GM13976 (cell line): ENCODE data around the gene CPA5.
"Not testable (repeated sequence)": the region's sequence is repeated elsewhere in the genome, so short reads cannot be mapped to it uniquely, and the experiment has no call there.

ENCODE experiments used
- DNase-seq: peaks from one replicate; pipeline ENCODE4 v3.0.0; 2012; ENCODE audit warnings: low spot score
- in situ Hi-C: fragments of 300-500 bp; cut with MboI; formaldehyde crosslinking; loops from one replicate; pipeline ENCODE4 v1.12.0; 2022; ENCODE audit warnings: low sequenced_read_pairs, mixed read lengths, inconsistent platforms; ENCODE audit not compliant: unreplicated experiment
- TF ChIP-seq, protein P1 (sequence below): IDR thresholded peaks from 2 replicates; pipeline ENCODE4 v1.5.1; 2012; ENCODE audit warnings: borderline replicate concordance, mild to moderate bottlenecking; ENCODE audit not compliant: insufficient read depth; ENCODE audit errors: extremely low read depth, missing control alignments, control extremely low read depth

CPA5 gene

GRCh38 chr7:130367836-130368746, 23.5 kb downstream of the CPA5 start:
- TF ChIP-seq, protein P1, sequence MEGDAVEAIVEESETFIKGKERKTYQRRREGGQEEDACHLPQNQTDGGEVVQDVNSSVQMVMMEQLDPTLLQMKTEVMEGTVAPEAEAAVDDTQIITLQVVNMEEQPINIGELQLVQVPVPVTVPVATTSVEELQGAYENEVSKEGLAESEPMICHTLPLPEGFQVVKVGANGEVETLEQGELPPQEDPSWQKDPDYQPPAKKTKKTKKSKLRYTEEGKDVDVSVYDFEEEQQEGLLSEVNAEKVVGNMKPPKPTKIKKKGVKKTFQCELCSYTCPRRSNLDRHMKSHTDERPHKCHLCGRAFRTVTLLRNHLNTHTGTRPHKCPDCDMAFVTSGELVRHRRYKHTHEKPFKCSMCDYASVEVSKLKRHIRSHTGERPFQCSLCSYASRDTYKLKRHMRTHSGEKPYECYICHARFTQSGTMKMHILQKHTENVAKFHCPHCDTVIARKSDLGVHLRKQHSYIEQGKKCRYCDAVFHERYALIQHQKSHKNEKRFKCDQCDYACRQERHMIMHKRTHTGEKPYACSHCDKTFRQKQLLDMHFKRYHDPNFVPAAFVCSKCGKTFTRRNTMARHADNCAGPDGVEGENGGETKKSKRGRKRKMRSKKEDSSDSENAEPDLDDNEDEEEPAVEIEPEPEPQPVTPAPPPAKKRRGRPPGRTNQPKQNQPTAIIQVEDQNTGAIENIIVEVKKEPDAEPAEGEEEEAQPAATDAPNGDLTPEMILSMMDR = no peak
- in situ Hi-C loops = no loop called here
- no peak for DNase-seq

- in situ Hi-C loops = no loop called here
- DNase-seq = no peak
- TF ChIP-seq, protein P1 = no peak
These were observed 24.6 kb downstream of the CPA5 start for GRCh38 chr7:130369110-130369711.

DNA sequence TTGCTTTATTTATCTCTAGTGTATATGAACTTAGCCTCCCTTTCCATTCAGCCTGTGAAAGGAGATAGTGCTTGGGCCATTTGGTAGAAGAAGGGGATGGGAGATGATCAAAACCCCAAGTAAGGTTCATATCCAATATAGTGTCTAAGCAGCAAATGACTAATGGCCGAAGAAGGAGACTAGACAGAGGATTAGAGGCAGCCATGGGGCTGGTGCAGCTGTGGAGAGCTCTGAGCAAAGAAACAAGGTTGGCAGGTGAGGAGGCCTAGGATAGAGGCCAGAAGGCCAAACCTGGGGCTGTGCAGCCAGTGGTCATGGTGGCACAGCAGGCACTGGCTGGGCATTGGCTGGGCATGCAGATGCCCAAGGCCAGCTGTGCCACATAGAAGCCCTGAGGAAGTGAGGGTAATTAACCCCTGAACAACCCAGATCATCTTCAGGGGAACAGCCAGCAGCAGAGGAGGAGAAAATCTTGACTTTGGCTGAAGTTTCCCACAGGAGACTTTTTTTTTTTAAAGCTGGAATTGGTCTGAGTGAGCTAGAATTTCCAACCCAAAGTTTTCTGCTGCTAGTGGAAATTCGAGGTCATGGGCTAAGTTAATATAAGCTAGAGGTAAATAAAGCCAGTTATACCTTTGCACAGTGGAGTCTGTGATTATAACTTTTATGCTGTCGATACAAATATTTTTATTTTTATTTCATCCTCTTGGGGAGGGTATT, 25.4 kb downstream of the CPA5 start:
- in situ Hi-C loops = no loop called here
- TF ChIP-seq, protein P1 = no peak
- DNase-seq = no peak

DNA sequence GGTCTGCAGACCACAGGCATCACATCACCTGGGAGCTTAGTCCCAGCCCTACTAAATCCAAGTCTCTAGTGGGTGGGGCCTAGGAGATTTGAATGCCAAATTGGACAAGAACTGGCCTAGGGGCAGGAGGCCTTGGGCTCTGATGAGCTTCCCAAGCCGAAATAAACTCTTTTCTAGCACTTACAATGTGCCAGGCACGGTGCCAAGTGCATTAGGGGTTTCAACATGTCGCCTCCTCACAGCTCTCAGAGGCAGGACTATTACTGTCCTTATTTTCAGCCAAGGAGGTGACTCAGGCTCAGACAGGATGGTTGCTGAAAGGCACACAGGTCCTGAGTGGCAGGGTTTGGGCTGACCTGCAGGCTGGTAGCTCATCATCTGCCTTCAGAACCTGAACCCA, 26.4 kb downstream of the CPA5 start:
- TF ChIP-seq, protein P1 = no peak
- in situ Hi-C loops = no loop called here
- DNase-seq = no peak

DNA sequence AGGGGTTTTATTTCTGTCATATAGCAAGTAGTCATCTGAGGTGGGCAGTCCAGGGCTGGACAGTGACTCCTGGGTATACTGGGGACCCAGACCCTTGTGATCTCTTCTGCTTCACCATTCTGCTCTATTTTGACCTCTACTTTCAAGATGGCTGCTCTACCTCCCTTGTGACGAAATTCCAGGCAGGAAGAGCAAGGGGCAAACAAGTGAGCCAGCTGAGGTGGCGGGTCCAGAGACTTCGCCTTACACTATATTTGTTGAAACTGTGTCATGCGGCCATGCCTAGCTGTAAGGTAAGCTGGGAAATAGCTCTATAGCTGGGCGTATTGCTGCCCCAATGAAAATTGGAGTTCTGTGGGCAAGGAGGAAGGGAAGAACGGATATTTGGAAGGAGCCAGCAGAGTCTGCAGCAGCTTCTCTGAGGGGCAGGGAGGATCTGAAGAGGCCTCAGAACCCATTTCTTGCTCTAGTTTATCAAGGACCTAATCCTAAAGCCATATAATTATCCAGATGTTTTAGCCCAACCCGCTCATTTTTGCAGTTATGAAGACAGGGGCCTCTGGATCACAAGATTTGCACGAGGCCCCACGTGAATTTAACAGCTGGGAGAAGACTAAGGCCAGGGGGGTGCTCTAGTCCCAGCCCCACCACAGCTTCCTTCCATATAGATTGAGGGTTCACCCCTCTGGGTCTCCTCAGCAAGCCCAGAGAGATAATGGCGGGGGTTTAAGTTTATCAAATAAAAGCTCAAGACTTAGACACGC, 28.0 kb downstream of the CPA5 start:
- TF ChIP-seq, protein P1 = no peak
- in situ Hi-C loops = no loop called here
- no peak for DNase-seq

DNA sequence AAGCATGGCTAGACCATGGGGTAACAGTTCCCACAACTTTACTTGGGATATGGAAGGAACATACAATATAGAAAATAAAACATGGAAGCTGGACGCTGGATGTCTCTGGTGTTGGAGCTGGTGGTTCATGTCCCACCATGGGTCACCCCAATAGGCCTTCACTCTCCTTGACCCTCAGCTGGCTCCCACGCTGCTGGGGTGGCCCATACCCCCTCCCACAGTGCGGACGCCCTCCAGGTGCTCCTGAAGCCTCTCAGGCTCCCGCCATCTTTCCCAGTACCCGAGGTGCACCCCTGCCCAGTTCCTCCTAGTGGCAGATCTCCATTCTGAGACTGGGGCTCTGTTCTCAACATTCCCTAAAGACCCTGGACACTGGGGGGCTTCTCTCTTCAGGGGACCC, 29.9 kb downstream of the CPA5 start:
- DNase-seq = no peak
- in situ Hi-C loops = no loop called here
- TF ChIP-seq, protein P1 = no peak

DNA sequence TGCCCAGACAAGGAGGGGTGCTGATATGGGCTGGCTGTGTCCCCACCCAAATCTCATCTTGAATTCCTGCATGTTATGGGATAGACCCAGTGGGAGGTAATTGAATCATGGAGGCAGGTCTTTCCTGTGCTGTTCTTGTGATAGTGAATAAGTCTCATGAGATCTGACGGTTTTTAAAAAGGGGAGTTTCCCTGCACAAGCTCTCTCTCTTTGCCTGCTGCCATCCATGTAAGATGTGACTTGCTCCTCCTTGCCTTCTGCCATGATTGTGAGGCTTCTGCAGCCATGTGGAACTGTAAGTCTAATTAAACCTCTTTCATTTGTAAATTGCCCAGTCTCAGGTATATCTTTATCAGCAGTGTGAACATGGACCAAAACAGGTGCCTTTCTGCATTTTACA, 31.8 kb downstream of the CPA5 start:
- in situ Hi-C loops, DNase-seq: not testable (repeated sequence)
